C4-2B (cell line): ENCODE data around the gene C6orf163.

Experiments
- CTCF ChIP-seq: fragments of 450-650 bp; conservative IDR thresholded peaks from 2 replicates; pipeline ENCODE4 v1.5.1; 2017; ENCODE audit warnings: mild to moderate bottlenecking
- ZFX ChIP-seq: fragments of 450-650 bp; IDR thresholded peaks from 2 replicates; pipeline ENCODE4 v1.6.1; 2017

GRCh38 chr6:87330961-87331360 is 13.7 kb upstream of the C6orf163 start:
- TF ChIP-seq CTCF, result no peak
- no peak for TF ChIP-seq ZFX
